ENCODE results near the gene ADGRV1. TPM values are rescaled to one million over a fixed set of nuclear protein-coding genes. Genes with fewer than 3 reads are reported as not detected.
A peak's percentile ranks its signal among the peaks of the same experiment; 100 is the strongest.

Gene ADGRV1
- polyA plus RNA-seq, 3 donors from 2014 or later: 0.43 TPM; not detected in 2

- Mint-ChIP-seq H3K36me3 (no peaks in the 10 kb centered on the region), H3K4me3 (no peak overlapping the region), H3K27ac (no peak overlapping the region), H3K9me3 (no peaks in the 10 kb centered on the region), H3K27me3 (ENCODE audit: low read depth in 3 of 3) (peaks cover 0 to 5% (median 0%) of the 10 kb centered on the region in 3 donors), H3K4me1 (peaks cover 35 to 41% of the 10 kb centered on the region in 2 donors)
- DNase-seq: no peak
Measured at GRCh38 chr5:91143840-91144239, 585.2 kb downstream of the ADGRV1 start.

- H3K27me3 Mint-ChIP-seq (ENCODE audit: low read depth in 3 of 3): peaks cover 0 to 5% (median 0%) of the 10 kb centered on the region in 3 donors
- no peak overlapping the region for H3K4me3 Mint-ChIP-seq
- no peak overlapping the region for H3K27ac Mint-ChIP-seq
- H3K36me3 Mint-ChIP-seq: no peaks in the 10 kb centered on the region
- H3K9me3 Mint-ChIP-seq: no peaks in the 10 kb centered on the region
- H3K4me1 Mint-ChIP-seq: peaks cover 34 to 40% of the 10 kb centered on the region in 2 donors
- DNase-seq: no peak
Measured at GRCh38 chr5:91144491-91145332, 586.1 kb downstream of the ADGRV1 start.

- Mint-ChIP-seq H3K4me3 (no peak overlapping the region), H3K36me3 (peaks cover 0 to 4% (median 0%) of the 10 kb centered on the region in 3 donors), H3K27me3 (ENCODE audit: low read depth in 3 of 3) (peaks cover 0 to 3% (median 0%) of the 10 kb centered on the region in 3 donors), H3K27ac (no peak overlapping the region), H3K9me3 (no peaks in the 10 kb centered on the region), H3K4me1 (peaks cover 31 to 39% of the 10 kb centered on the region in 2 donors)
- DNase-seq: no peak
Measured at GRCh38 chr5:91145333-91145620, 586.7 kb downstream of the ADGRV1 start.

- peaks cover 0 to 3% (median 0%) of the 10 kb centered on the region in 3 donors for H3K27me3 Mint-ChIP-seq (ENCODE audit: low read depth in 3 of 3)
- H3K4me1 Mint-ChIP-seq: peaks cover 32 to 39% of the 10 kb centered on the region in 2 donors
- H3K9me3 Mint-ChIP-seq: no peaks in the 10 kb centered on the region
- H3K27ac Mint-ChIP-seq: no peak overlapping the region
- H3K36me3 Mint-ChIP-seq: peaks cover 0 to 10% (median 0%) of the 10 kb centered on the region in 3 donors
- no peak for DNase-seq
- no peak overlapping the region for H3K4me3 Mint-ChIP-seq
Measured at GRCh38 chr5:91146230-91146629, 587.6 kb downstream of the ADGRV1 start.

GRCh38 chr5:91146905-91147600 is 588.5 kb downstream of the ADGRV1 start:
- no peak overlapping the region for H3K4me3 Mint-ChIP-seq
- no peak overlapping the region for H3K27ac Mint-ChIP-seq
- peaks cover 0 to 3% (median 0%) of the 10 kb centered on the region in 3 donors for H3K27me3 Mint-ChIP-seq (ENCODE audit: low read depth in 3 of 3)
- peaks cover 0 to 10% (median 0%) of the 10 kb centered on the region in 3 donors for H3K36me3 Mint-ChIP-seq
- no peaks in the 10 kb centered on the region for H3K9me3 Mint-ChIP-seq
- DNase-seq: no peak
- H3K4me1 Mint-ChIP-seq: peaks cover 26 to 33% of the 10 kb centered on the region in 2 donors

- H3K27me3 Mint-ChIP-seq (ENCODE audit: low read depth in 3 of 3): no peaks in the 10 kb centered on the region
- DNase-seq: no peak
- H3K4me3 Mint-ChIP-seq: no peak overlapping the region
- no peaks in the 10 kb centered on the region for H3K9me3 Mint-ChIP-seq
- H3K27ac Mint-ChIP-seq: peak overlapping the region in 1 of 6 donors; percentile 38
- peaks cover 17 to 25% of the 10 kb centered on the region in 2 donors for H3K4me1 Mint-ChIP-seq
- H3K36me3 Mint-ChIP-seq: peaks cover 0 to 10% (median 0%) of the 10 kb centered on the region in 3 donors
Measured at GRCh38 chr5:91150234-91150633, 591.6 kb downstream of the ADGRV1 start.

GRCh38 chr5:91150636-91151035 is 592.0 kb downstream of the ADGRV1 start:
- no peak for DNase-seq
- Mint-ChIP-seq H3K27ac (no peak overlapping the region), H3K9me3 (no peaks in the 10 kb centered on the region), H3K4me3 (no peak overlapping the region), H3K27me3 (ENCODE audit: low read depth in 3 of 3) (no peaks in the 10 kb centered on the region), H3K4me1 (peaks cover 17 to 25% of the 10 kb centered on the region in 2 donors), H3K36me3 (peaks cover 0 to 10% (median 0%) of the 10 kb centered on the region in 3 donors)

GRCh38 chr5:91151947-91152346 is 593.4 kb downstream of the ADGRV1 start:
- Mint-ChIP-seq H3K27ac (peak overlapping the region in 1 of 6 donors; percentile 22), H3K36me3 (peaks cover 0 to 10% (median 0%) of the 10 kb centered on the region in 3 donors)

GRCh38 chr5:91154338-91154737 is 595.7 kb downstream of the ADGRV1 start:
- Mint-ChIP-seq H3K4me3 (no peak overlapping the region), H3K4me1 (peaks cover 8 to 16% of the 10 kb centered on the region in 2 donors), H3K27ac (no peak overlapping the region)

More at GRCh38 chr5:91151947-91152346, 593.4 kb downstream of the ADGRV1 start:
- no peak overlapping the region for H3K4me3 Mint-ChIP-seq
- H3K9me3 Mint-ChIP-seq: no peaks in the 10 kb centered on the region
- DNase-seq: no peak
- no peaks in the 10 kb centered on the region for H3K27me3 Mint-ChIP-seq (ENCODE audit: low read depth in 3 of 3)
- peaks cover 17 to 25% of the 10 kb centered on the region in 2 donors for H3K4me1 Mint-ChIP-seq

GRCh38 chr5:91155274-91155673 is 596.7 kb downstream of the ADGRV1 start:
- Mint-ChIP-seq H3K4me3 (no peak overlapping the region), H3K27me3 (ENCODE audit: low read depth in 3 of 3) (peaks cover 0 to 4% (median 0%) of the 10 kb centered on the region in 3 donors), H3K36me3 (peaks cover 0 to 7% (median 0%) of the 10 kb centered on the region in 3 donors), H3K27ac (no peak overlapping the region), H3K9me3 (no peaks in the 10 kb centered on the region), H3K4me1 (peaks cover 6 to 11% of the 10 kb centered on the region in 2 donors)
- no peak for DNase-seq

More at GRCh38 chr5:91154338-91154737, 595.7 kb downstream of the ADGRV1 start:
- DNase-seq: no peak
- peaks cover 0 to 4% (median 0%) of the 10 kb centered on the region in 3 donors for H3K27me3 Mint-ChIP-seq (ENCODE audit: low read depth in 3 of 3)
- H3K9me3 Mint-ChIP-seq: no peaks in the 10 kb centered on the region
- H3K36me3 Mint-ChIP-seq: peaks cover 0 to 10% (median 0%) of the 10 kb centered on the region in 3 donors

GRCh38 chr5:91156242-91156641 is 597.6 kb downstream of the ADGRV1 start:
- H3K4me3 Mint-ChIP-seq: no peak overlapping the region
- no peaks in the 10 kb centered on the region for H3K36me3 Mint-ChIP-seq
- H3K4me1 Mint-ChIP-seq: peaks cover 7 to 10% of the 10 kb centered on the region in 2 donors
- no peak overlapping the region for H3K27ac Mint-ChIP-seq
- H3K27me3 Mint-ChIP-seq (ENCODE audit: low read depth in 3 of 3): peaks cover 0 to 4% (median 0%) of the 10 kb centered on the region in 3 donors
- no peaks in the 10 kb centered on the region for H3K9me3 Mint-ChIP-seq
- no peak for DNase-seq

- Mint-ChIP-seq H3K9me3 (no peaks in the 10 kb centered on the region), H3K4me3 (no peak overlapping the region), H3K27me3 (ENCODE audit: low read depth in 3 of 3) (peaks cover 2 to 9% (median 7%) of the 10 kb centered on the region in 3 donors), H3K4me1 (peaks cover 23 to 28% of the 10 kb centered on the region in 2 donors), H3K36me3 (no peaks in the 10 kb centered on the region), H3K27ac (no peak overlapping the region)
- DNase-seq: no peak
Measured at GRCh38 chr5:91158011-91158410, 599.4 kb downstream of the ADGRV1 start.

GRCh38 chr5:91159647-91160046 is 601.0 kb downstream of the ADGRV1 start:
- no peak for DNase-seq
- H3K27ac Mint-ChIP-seq: no peak overlapping the region
- peaks cover 31 to 37% of the 10 kb centered on the region in 2 donors for H3K4me1 Mint-ChIP-seq
- H3K9me3 Mint-ChIP-seq: no peaks in the 10 kb centered on the region
- H3K36me3 Mint-ChIP-seq: no peaks in the 10 kb centered on the region
- H3K4me3 Mint-ChIP-seq: no peak overlapping the region
- peaks cover 2 to 9% (median 7%) of the 10 kb centered on the region in 3 donors for H3K27me3 Mint-ChIP-seq (ENCODE audit: low read depth in 3 of 3)

Measured in immature natural killer cell (primary cell).